ENCODE data around the gene CDK5RAP1.

- no peak for TF ChIP-seq POLR2AphosphoS5 (IDR thresholded peaks at IDR 0.05; ENCODE audit: insufficient read depth in 1 of 2, low read depth in 1 of 2)
- no peak for TF ChIP-seq POLR2A (IDR thresholded peaks at IDR 0.05)
Observed at GRCh38 chr20:33372993-33373441, 28.3 kb downstream of the CDK5RAP1 start.
